IMR-90 (cell line): ENCODE data around the gene TNRC6C. TPM values are rescaled to one million over a fixed set of nuclear protein-coding genes. Genes with fewer than 3 reads are reported as not detected.

Experiments
- ATAC-seq: fragments of 200-7000 bp; cut with Tn5 transposase; 2 replicates; pipeline ENCODE4 v1.9.1; 2020; ENCODE audit warnings: low read depth, mild to moderate bottlenecking, moderate library complexity
- BruUV-seq: library from RNA; stranded (reverse); fragments of 400-500 nt; replicated peaks from 2 replicates; lab custom pipeline; 2021; lab: Mats Ljungman, UMichigan
- CTCF ChIA-PET: fragments of 300-600 bp; formaldehyde crosslinking; extraction: SDS; loops from one replicate; lab custom pipeline; 2021; ENCODE audit warnings: antibody characterized with exemption; lab: Yijun Ruan, JAX
- POLR2A ChIA-PET: fragments of 300-600 bp; sonication (Branson Sonifier 250); formaldehyde crosslinking; loops from one replicate; lab custom pipeline; 2022; ENCODE audit warnings: antibody characterized with exemption; ENCODE audit not compliant: unreplicated experiment; lab: Charles Lee
- DNase-seq: peaks from one replicate; pipeline ENCODE4 v3.0.0; 2013
- H2AFZ ChIP-seq: replicated peaks from 2 replicates; pipeline ENCODE3; 2013; ENCODE audit warnings: low read length, mild to moderate bottlenecking; ENCODE audit not compliant: poor library complexity
- H2AK5ac ChIP-seq: 2 replicates; pipeline ENCODE4 v1.6.1; 2013; ENCODE audit warnings: low read depth, low read length, inconsistent platforms
- H2AK9ac ChIP-seq: replicated peaks from 2 replicates; pipeline ENCODE3; 2013; ENCODE audit warnings: mild to moderate bottlenecking, low read depth, low read length, moderate library complexity; ENCODE audit not compliant: poor library complexity
- H2BK120ac ChIP-seq: 2 replicates; pipeline ENCODE4 v1.6.1; 2013; ENCODE audit warnings: low read depth, low read length, inconsistent platforms
- H2BK15ac ChIP-seq: 3 replicates; pipeline ENCODE4 v1.6.1; 2013; ENCODE audit warnings: low read depth, low read length, inconsistent platforms
- H2BK20ac ChIP-seq: 2 replicates; pipeline ENCODE4 v1.6.1; 2013; ENCODE audit warnings: low read depth, mild to moderate bottlenecking, inconsistent platforms, low read length, moderate library complexity
- H2BK5ac ChIP-seq: 2 replicates; pipeline ENCODE4 v1.6.1; 2013; ENCODE audit warnings: mild to moderate bottlenecking, low read depth, low read length, inconsistent platforms; ENCODE audit not compliant: poor library complexity, severe bottlenecking
- H3K14ac ChIP-seq: replicated peaks from 2 replicates; pipeline ENCODE4 v1.6.1; 2013; ENCODE audit warnings: low read depth, low read length, inconsistent platforms
- H3K18ac ChIP-seq: 2 replicates; pipeline ENCODE4 v1.6.1; 2013; ENCODE audit warnings: low read depth, low read length, control low read depth
- H3K23ac ChIP-seq: 2 replicates; pipeline ENCODE4 v1.6.1; 2013; ENCODE audit warnings: low read depth, low read length, inconsistent platforms
- H3K27ac ChIP-seq: 2 replicates; pipeline ENCODE4 v1.5.1; 2013; ENCODE audit warnings: mild to moderate bottlenecking, control low read depth, low read length; ENCODE audit not compliant: insufficient read depth
- H3K27me3 ChIP-seq: 2 replicates; pipeline ENCODE4 v1.6.1; 2013; ENCODE audit warnings: low read length; ENCODE audit not compliant: control insufficient read depth, insufficient read depth
- H3K36me3 ChIP-seq: 2 replicates; pipeline ENCODE4 v1.6.1; 2013; ENCODE audit warnings: low read length, mixed read lengths; ENCODE audit not compliant: control insufficient read depth, insufficient read depth
- H3K4ac ChIP-seq: 2 replicates; pipeline ENCODE4 v1.6.1; 2013; ENCODE audit warnings: low read depth, low read length, inconsistent platforms
- H3K4me1 ChIP-seq: 2 replicates; pipeline ENCODE4 v1.6.1; 2013; ENCODE audit warnings: low read length, mixed read lengths; ENCODE audit not compliant: control insufficient read depth, insufficient read depth
- H3K4me2 ChIP-seq: 2 replicates; pipeline ENCODE4 v1.6.1; 2013; ENCODE audit warnings: low read depth, mild to moderate bottlenecking, control low read depth, low read length, moderate library complexity
- H3K4me3 ChIP-seq: 2 replicates; pipeline ENCODE4 v1.5.1; 2013; ENCODE audit warnings: low read depth, mild to moderate bottlenecking, control low read depth, low read length, moderate library complexity; ENCODE audit not compliant: insufficient read depth
- H3K56ac ChIP-seq: 2 replicates; pipeline ENCODE4 v1.6.1; 2013; ENCODE audit warnings: low read length, inconsistent platforms; ENCODE audit not compliant: insufficient read depth; ENCODE audit errors: extremely low read depth
- H3K79me1 ChIP-seq, 2 experiments: 2 replicates each; pipeline ENCODE4 v1.6.1; 2013; ENCODE audit warnings: low read length in 2 of 2, inconsistent platforms in 1 of 2, low read depth in 1 of 2
- H3K9ac ChIP-seq: 2 replicates; pipeline ENCODE4 v1.6.1; 2013; ENCODE audit warnings: low read depth, low read length, control low read depth
- H3K9me1 ChIP-seq: 2 replicates; pipeline ENCODE4 v1.6.1; 2013; ENCODE audit warnings: low read length, inconsistent platforms; ENCODE audit not compliant: insufficient read depth
- H3K9me3 ChIP-seq: 2 replicates; pipeline ENCODE4 v1.6.1; 2013; ENCODE audit warnings: low read length; ENCODE audit not compliant: control insufficient read depth, insufficient read depth
- H4K20me1 ChIP-seq: 2 replicates; pipeline ENCODE4 v1.6.1; 2013; ENCODE audit warnings: low read length, inconsistent platforms; ENCODE audit not compliant: insufficient read depth
- H4K5ac ChIP-seq: 2 replicates; pipeline ENCODE4 v1.6.1; 2013; ENCODE audit warnings: mild to moderate bottlenecking, low read depth, low read length, control low read depth
- H4K8ac ChIP-seq, 2 experiments: 2 replicates each; pipeline ENCODE4 v1.6.1; 2013; ENCODE audit warnings: low read depth in 2 of 2, low read length in 2 of 2, control low read depth in 1 of 2, inconsistent platforms in 1 of 2
- H4K91ac ChIP-seq: 2 replicates; pipeline ENCODE4 v1.6.1; 2013; ENCODE audit warnings: low read depth, low read length, inconsistent platforms; ENCODE audit not compliant: insufficient read depth
- BHLHE40 ChIP-seq: fragments of 150-350 bp; IDR thresholded peaks from 2 replicates; pipeline ENCODE4 v1.6.1; 2016; ENCODE audit warnings: mild to moderate bottlenecking, low read depth, low read length
- CHD1 ChIP-seq: IDR thresholded peaks from 2 replicates; pipeline ENCODE4 v1.6.1; 2012; ENCODE audit warnings: low read depth, low read length, improper control_type of control experiment
- FOS ChIP-seq: fragments of 150-350 bp; IDR thresholded peaks from 2 replicates; pipeline ENCODE4 v1.6.1; 2016; ENCODE audit warnings: low read depth, low read length
- MAFK ChIP-seq: IDR thresholded peaks from 2 replicates; pipeline ENCODE4 v1.6.1; 2012; ENCODE audit warnings: low read depth, low read length, improper control_type of control experiment
- MAZ ChIP-seq: IDR thresholded peaks from 2 replicates; pipeline ENCODE4 v1.6.1; 2012; ENCODE audit warnings: low read depth, mild to moderate bottlenecking, low read length, improper control_type of control experiment, moderate library complexity, borderline replicate concordance
- NFE2L2 ChIP-seq: fragments of 150-350 bp; IDR thresholded peaks from 2 replicates; pipeline ENCODE4 v1.6.1; 2016; ENCODE audit warnings: low read depth, mild to moderate bottlenecking, low read length
- POLR2A ChIP-seq: IDR thresholded peaks from 2 replicates; pipeline ENCODE4 v1.6.1; 2012; ENCODE audit warnings: mild to moderate bottlenecking, low read depth, low read length
- RAD21 ChIP-seq: IDR thresholded peaks from 2 replicates; pipeline ENCODE4 v1.6.1; 2012; ENCODE audit warnings: low read length, improper control_type of control experiment
- RCOR1 ChIP-seq: IDR thresholded peaks from 2 replicates; pipeline ENCODE4 v1.6.1; 2012; ENCODE audit warnings: mild to moderate bottlenecking, low read length, improper control_type of control experiment; ENCODE audit not compliant: insufficient replicate concordance
- SMC3 ChIP-seq: fragments of 150-350 bp; IDR thresholded peaks from 2 replicates; pipeline ENCODE4 v1.6.1; 2016; ENCODE audit warnings: low read depth, mild to moderate bottlenecking, antibody characterized with exemption, low read length, moderate library complexity
- dilution Hi-C: fragments of 300-500 bp; cut with HindIII; formaldehyde crosslinking; loops from one replicate; pipeline ENCODE4 v1.14.3; 2018; ENCODE audit warnings: low sequenced_read_pairs; ENCODE audit not compliant: unreplicated experiment
- in situ Hi-C: fragments of 300-500 bp; cut with MboI; formaldehyde crosslinking; loops from 3 replicates; pipeline ENCODE4 v1.14.3; 2019; ENCODE audit warnings: low sequenced_read_pairs, inconsistent platforms, mixed read lengths
- intact Hi-C: fragments of 100-400 bp; cut with micrococcal nuclease; formaldehyde crosslinking; loops from 2 replicates; pipeline ENCODE4 v1.10.0; 2022
- polyA plus RNA-seq, 3 experiments: library from polyadenylated mRNA; depleted of rRNA; stranded (reverse); fragments of >200 nt; gene quantifications; 2 replicates each; pipeline ENCODE4 v1.2.3, GENCODE V29; 2012; ENCODE audit warnings: low replicate concordance in 1 of 3
- total RNA-seq: library from RNA; depleted of rRNA; stranded (reverse); fragments of >200 nt; gene quantifications from 2 replicates; pipeline ENCODE4 v1.2.3, GENCODE V29; 2012
- TF ChIP-seq, protein P1 (sequence below): conservative IDR thresholded peaks from 2 replicates; pipeline ENCODE4 v1.5.1; 2012; ENCODE audit warnings: mild to moderate bottlenecking, low read depth, low read length, improper control_type of control experiment
- TF ChIP-seq, protein P2 (sequence below): fragments of 150-350 bp; IDR thresholded peaks from 2 replicates; pipeline ENCODE4 v1.6.1; 2016; ENCODE audit warnings: low read depth, mild to moderate bottlenecking, low read length, moderate library complexity, borderline replicate concordance
- TF ChIP-seq, protein P3 (sequence below): fragments of 150-350 bp; IDR thresholded peaks from 2 replicates; pipeline ENCODE4 v1.6.1; 2017; ENCODE audit warnings: mild to moderate bottlenecking, antibody characterized with exemption, low read length, low read depth

The TNRC6C gene
- total and polyA plus RNA-seq, 2 of the 4 experiments (the other 2 are of a cell fraction) = 1.6 to 2.7 TPM

DNA sequence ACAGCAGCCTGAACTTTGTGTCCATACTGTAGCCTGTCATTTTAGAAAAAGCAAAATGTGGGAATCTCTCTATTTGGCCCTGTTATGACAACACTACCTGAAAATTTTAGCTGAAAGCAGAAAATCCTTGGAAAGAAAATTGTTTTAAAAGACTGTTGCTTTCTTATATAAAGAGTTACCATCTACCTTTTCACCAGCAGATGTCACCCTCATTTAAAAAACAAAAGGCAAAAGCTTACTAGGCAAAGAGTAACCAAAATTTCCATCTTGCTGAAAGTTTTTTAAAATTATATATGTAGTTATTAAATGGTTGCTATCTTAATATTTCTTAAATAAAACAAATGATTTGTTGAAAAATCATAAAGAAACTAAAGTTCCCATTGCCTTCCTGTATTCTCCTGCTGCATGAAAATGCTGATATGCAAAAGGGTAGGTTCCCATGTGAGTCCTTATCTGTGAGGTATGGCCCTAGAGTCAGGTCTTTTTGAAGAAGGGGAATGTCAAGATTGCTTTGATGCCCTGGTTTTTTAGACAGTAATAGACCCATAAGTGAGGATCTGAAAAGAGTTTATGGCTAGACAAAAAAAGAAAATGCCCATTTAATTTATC is 61.0 kb downstream of the TNRC6C start:
- no peak overlapping the region for H4K8ac ChIP-seq
- no peak overlapping the region for H3K9ac ChIP-seq
- no peak overlapping the region for H4K5ac ChIP-seq
- H2BK5ac ChIP-seq = no peak overlapping the region
- H2AFZ ChIP-seq = no peak overlapping the region
- DNase-seq (peak; percentile 62), ATAC-seq (peak; percentile 66)
- no peak overlapping the region for H2BK15ac ChIP-seq
- no peak overlapping the region for H2AK9ac ChIP-seq
- H4K91ac ChIP-seq = no peak overlapping the region
- H3K23ac ChIP-seq = no peak overlapping the region
- H3K36me3 ChIP-seq = no peaks in the 10 kb centered on the region
- H3K27ac ChIP-seq = no peak overlapping the region
- CTCF ChIA-PET = interaction anchor here (0.8 to 1.9 kb wide), 7 partner anchors 10 to 477 kb away, joined by 3 to 12 read pairs (median 4); no protein-coding TSS in a partner anchor
- H3K9me3 ChIP-seq = no peaks in the 10 kb centered on the region
- POLR2A ChIA-PET = no interaction called here
- H3K4ac ChIP-seq = no peak overlapping the region
- no peak overlapping the region for H3K4me2 ChIP-seq
- no peak overlapping the region for H3K4me3 ChIP-seq
- H2BK120ac ChIP-seq = no peak overlapping the region
- no peak overlapping the region for H3K14ac ChIP-seq
- H3K9me1 ChIP-seq = peaks cover 3% of the 10 kb centered on the region; the same call in 1 of the 2 replicates
- H2AK5ac ChIP-seq = no peak overlapping the region
- in situ Hi-C loops (no loop called here), intact Hi-C loops (loop anchor here (10.0 kb wide), 2 partner anchors 285 to 685 kb away; no protein-coding TSS in a partner anchor), dilution Hi-C loops (no loop called here)
- no TSS peak for BruUV-seq
- no peaks in the 10 kb centered on the region for H3K27me3 ChIP-seq
- no peak overlapping the region for H3K18ac ChIP-seq
- H4K20me1 ChIP-seq = no peaks in the 10 kb centered on the region
- no peak overlapping the region for H3K56ac ChIP-seq
- H3K79me1 ChIP-seq = no peaks in the 10 kb centered on the region
- TF ChIP-seq, protein P1, sequence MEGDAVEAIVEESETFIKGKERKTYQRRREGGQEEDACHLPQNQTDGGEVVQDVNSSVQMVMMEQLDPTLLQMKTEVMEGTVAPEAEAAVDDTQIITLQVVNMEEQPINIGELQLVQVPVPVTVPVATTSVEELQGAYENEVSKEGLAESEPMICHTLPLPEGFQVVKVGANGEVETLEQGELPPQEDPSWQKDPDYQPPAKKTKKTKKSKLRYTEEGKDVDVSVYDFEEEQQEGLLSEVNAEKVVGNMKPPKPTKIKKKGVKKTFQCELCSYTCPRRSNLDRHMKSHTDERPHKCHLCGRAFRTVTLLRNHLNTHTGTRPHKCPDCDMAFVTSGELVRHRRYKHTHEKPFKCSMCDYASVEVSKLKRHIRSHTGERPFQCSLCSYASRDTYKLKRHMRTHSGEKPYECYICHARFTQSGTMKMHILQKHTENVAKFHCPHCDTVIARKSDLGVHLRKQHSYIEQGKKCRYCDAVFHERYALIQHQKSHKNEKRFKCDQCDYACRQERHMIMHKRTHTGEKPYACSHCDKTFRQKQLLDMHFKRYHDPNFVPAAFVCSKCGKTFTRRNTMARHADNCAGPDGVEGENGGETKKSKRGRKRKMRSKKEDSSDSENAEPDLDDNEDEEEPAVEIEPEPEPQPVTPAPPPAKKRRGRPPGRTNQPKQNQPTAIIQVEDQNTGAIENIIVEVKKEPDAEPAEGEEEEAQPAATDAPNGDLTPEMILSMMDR = peak; percentile 71
- TF ChIP-seq CHD1 (no peak), RAD21 (peak; percentile 64), NFE2L2 (no peak), BHLHE40 (no peak), POLR2A (no peak), FOS (no peak), MAFK (peak; percentile 40; the same call in 1 of the 2 replicates), SMC3 (peak; percentile 62), MAZ (no peak), RCOR1 (no peak)
- TF ChIP-seq, protein P2, sequence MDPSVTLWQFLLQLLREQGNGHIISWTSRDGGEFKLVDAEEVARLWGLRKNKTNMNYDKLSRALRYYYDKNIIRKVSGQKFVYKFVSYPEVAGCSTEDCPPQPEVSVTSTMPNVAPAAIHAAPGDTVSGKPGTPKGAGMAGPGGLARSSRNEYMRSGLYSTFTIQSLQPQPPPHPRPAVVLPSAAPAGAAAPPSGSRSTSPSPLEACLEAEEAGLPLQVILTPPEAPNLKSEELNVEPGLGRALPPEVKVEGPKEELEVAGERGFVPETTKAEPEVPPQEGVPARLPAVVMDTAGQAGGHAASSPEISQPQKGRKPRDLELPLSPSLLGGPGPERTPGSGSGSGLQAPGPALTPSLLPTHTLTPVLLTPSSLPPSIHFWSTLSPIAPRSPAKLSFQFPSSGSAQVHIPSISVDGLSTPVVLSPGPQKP = no peak
- TF ChIP-seq, protein P3, sequence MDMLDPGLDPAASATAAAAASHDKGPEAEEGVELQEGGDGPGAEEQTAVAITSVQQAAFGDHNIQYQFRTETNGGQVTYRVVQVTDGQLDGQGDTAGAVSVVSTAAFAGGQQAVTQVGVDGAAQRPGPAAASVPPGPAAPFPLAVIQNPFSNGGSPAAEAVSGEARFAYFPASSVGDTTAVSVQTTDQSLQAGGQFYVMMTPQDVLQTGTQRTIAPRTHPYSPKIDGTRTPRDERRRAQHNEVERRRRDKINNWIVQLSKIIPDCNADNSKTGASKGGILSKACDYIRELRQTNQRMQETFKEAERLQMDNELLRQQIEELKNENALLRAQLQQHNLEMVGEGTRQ = no peak
- H2BK20ac ChIP-seq = no peak overlapping the region
- no peaks in the 10 kb centered on the region; the same call in 1 of the 2 replicates for H3K4me1 ChIP-seq
